WTC11 (cell line): ENCODE measurements around the gene ANO9.
"Not testable (repeated sequence)": the region's sequence is repeated elsewhere in the genome, so short reads cannot be mapped to it uniquely, and the experiment has no call there.

ENCODE experiments used
- ATF1 ChIP-seq: sonication (generic); formaldehyde crosslinking; IDR thresholded peaks from 2 replicates; pipeline ENCODE4 v1.8.1; 2023; ENCODE audit warnings: mild to moderate bottlenecking, moderate library complexity, missing genetic modification reagents
- CTCF ChIP-seq: fragments of 200-600 bp; IDR thresholded peaks from 2 replicates; pipeline ENCODE4 v1.8.0; 2022; ENCODE audit warnings: antibody characterized with exemption
- SP1 ChIP-seq: sonication (generic); formaldehyde crosslinking; conservative IDR thresholded peaks from 2 replicates; pipeline ENCODE4 v1.8.1; 2022; ENCODE audit warnings: missing genetic modification reagents
- TEAD4 ChIP-seq: sonication (generic); formaldehyde crosslinking; IDR thresholded peaks from 2 replicates; pipeline ENCODE4 v1.8.0; 2022; ENCODE audit warnings: mild to moderate bottlenecking, missing genetic modification reagents
- TF ChIP-seq, protein P1 (sequence below): fragments of 250-450 bp; sonication (Bioruptor Pico); conservative IDR thresholded peaks from 2 replicates; pipeline ENCODE4 v1.9.0; 2021; ENCODE audit warnings: mild to moderate bottlenecking

DNA sequence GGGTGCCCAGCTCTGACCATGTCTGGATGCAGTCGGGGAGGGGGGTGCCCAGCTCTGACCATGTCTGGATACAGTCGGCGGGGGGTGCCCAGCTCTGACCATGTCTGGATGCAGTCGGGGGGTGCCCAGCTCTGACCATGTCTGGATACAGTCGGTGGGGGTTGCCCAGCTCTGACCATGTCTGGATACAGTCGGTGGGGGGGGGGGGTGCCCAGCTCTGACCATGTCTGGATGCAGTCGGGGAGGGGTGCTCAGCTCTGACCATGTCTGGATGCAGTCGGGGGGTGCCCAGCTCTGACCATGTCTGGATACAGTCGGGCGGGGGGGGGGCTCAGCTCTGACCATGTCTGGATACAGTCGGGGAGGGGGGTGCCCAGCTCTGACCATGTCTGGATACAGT lies 30.3 kb downstream of the ANO9 start:
- not testable (repeated sequence) for TF ChIP-seq ATF1 (CRISPR knock-in tag); CTCF; TEAD4; SP1 (CRISPR knock-in tag)
- TF ChIP-seq, protein P1, sequence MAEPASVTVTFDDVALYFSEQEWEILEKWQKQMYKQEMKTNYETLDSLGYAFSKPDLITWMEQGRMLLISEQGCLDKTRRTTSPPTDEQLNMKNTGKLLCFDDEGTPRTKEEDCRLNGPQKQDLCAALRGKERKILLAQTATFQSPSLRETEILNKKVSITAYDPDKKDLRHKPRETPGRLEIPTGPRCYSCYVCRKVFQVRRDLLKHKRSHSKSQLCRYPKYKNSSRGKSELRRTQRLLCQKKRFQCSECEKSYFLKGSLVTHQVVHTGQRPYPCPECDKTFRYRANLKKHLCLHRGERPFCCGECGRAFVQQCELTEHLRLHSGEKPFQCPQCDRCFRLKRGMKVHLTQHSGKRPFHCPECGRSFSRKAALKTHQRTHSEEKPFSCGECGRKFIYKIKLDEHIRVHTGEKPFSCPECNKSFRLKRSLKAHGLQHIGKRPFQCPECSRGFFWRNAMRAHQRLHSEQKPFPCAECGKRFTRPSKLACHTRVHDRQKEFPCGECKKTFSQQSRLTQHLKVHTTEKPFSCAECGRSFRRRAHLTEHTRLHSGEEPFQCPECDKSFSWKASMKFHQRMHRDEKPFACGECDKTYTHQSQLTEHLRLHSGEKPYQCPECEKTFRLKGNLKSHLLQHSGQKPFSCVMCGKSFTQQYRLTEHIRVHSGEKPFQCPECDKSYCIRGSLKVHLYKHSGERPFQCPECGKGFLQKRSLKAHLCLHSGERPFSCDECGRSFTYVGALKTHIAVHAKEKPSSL (CRISPR knock-in tag), result not testable (repeated sequence)
